ENCODE results near the gene CLCN3. TPM values are rescaled to one million over a fixed set of nuclear protein-coding genes. Genes with fewer than 3 reads are reported as not detected.

Gene CLCN3
- total and polyA plus RNA-seq, 9 of the 15 experiments (the other 6 are each of a cell fraction or from before 2014, with no cell fraction given) = 12.7 to 60.6 (median 38.5) TPM

- TF ChIP-seq HMGXB4 (CRISPR knock-in tag; IDR thresholded peaks at IDR 0.05) (no peak), CEBPB (tag; IDR thresholded peaks at IDR 0.05) (peak; percentile 96), FOXK1 (CRISPR knock-in tag; IDR thresholded peaks at IDR 0.05; ENCODE audit: borderline replicate concordance) (no peak), CHD1 (IDR thresholded peaks at IDR 0.05; ENCODE audit: low read length) (no peak), ZNF318 (IDR thresholded peaks at IDR 0.05; ENCODE audit: borderline replicate concordance in 1 of 2, low read depth in 1 of 2) (peak in 1 of 2 experiments; percentile 78; a peak in 2 of 4 replicates), WHSC1 (IDR thresholded peaks at IDR 0.05; ENCODE audit: low read length) (no peak), AFF4 (CRISPR knock-in tag; IDR thresholded peaks at IDR 0.05) (peak; percentile 4; the same call in 1 of the 2 replicates), CTCFL (IDR thresholded peaks at IDR 0.05; ENCODE audit: borderline replicate concordance, insufficient read depth, low read depth, low read length, poor library complexity, severe bottlenecking) (no peak)
These were observed 39.6 kb downstream of the CLCN3 start (continued) for GRCh38 chr4:169659716-169660670.

All from K562 (cell line).